Testis (tissue), 2 donors: Measurements from ENCODE around the gene CACNA1C.

Experiments used
- POLR2A ChIP-seq: fragments of 450-650 bp; IDR thresholded peaks from one replicate; pipeline ENCODE4 v1.6.1; 2017; ENCODE audit warnings: antibody characterized with exemption, mild to moderate bottlenecking, moderate library complexity
- TF ChIP-seq, protein P1 (sequence below), 3 experiments: fragments of 450-650 bp in 2 of 3; fragments of 200-600 bp in 1 of 3; sonication (generic) in 1 of 3; IDR thresholded peaks; one replicate each; pipeline ENCODE4 v1.5.1; 2016 to 2019; ENCODE audit warnings: antibody characterized with exemption in 3 of 3, mild to moderate bottlenecking in 2 of 3, moderate library complexity in 1 of 3

DNA sequence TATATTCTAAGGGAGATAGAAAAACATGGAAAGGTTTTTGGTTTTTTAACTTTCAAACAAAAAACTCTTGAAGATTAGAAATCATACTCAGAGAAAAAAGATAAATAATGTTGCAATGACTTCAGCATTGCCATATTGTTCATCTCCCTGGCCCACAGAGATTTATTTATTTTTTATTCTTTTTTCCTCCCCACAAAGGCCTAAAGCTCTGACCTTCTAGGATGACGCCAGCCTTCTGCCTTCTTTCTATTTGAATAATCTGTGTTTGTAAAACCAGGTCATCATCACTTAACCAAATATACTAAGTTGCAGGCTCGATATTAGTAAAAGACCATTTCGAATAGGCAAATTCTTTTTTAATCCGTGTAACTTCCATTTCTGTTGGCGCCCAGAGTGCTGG lies 44.1 kb upstream of the CACNA1C start:
- no peak for TF ChIP-seq POLR2A
- TF ChIP-seq, protein P1, sequence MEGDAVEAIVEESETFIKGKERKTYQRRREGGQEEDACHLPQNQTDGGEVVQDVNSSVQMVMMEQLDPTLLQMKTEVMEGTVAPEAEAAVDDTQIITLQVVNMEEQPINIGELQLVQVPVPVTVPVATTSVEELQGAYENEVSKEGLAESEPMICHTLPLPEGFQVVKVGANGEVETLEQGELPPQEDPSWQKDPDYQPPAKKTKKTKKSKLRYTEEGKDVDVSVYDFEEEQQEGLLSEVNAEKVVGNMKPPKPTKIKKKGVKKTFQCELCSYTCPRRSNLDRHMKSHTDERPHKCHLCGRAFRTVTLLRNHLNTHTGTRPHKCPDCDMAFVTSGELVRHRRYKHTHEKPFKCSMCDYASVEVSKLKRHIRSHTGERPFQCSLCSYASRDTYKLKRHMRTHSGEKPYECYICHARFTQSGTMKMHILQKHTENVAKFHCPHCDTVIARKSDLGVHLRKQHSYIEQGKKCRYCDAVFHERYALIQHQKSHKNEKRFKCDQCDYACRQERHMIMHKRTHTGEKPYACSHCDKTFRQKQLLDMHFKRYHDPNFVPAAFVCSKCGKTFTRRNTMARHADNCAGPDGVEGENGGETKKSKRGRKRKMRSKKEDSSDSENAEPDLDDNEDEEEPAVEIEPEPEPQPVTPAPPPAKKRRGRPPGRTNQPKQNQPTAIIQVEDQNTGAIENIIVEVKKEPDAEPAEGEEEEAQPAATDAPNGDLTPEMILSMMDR (IDR thresholded peaks at IDR 0.05) = no peak
